ENCODE measurements around the gene HAPLN3.
"Not testable (repeated sequence)": the region's sequence is repeated elsewhere in the genome, so short reads cannot be mapped to it uniquely, and the experiment has no call there.

GRCh38 chr15:88920892-88921435, 25.6 kb upstream of the HAPLN3 start:
- TF ChIP-seq ZNF207 (IDR thresholded peaks at IDR 0.05; ENCODE audit: borderline replicate concordance); ZBTB40 (IDR thresholded peaks at IDR 0.05; ENCODE audit: borderline replicate concordance); RAD21 (IDR thresholded peaks at IDR 0.05; ENCODE audit: insufficient read depth, low read depth, low read length); CTCF (IDR thresholded peaks at IDR 0.05 in 2 of 3, conservative IDR thresholded peaks at IDR 0.05 in 1 of 3; ENCODE audit: control insufficient read depth in 2 of 3, extremely low read depth in 1 of 3, insufficient read depth in 1 of 3, low read depth in 3 of 3, low read length in 3 of 3); CHD2 (IDR thresholded peaks at IDR 0.05; ENCODE audit: borderline replicate concordance, low read depth, low read length); SMAD1 (IDR thresholded peaks at IDR 0.05; ENCODE audit: low read depth, partially characterized antibody): not testable (repeated sequence)
- TF ChIP-seq, protein P1, sequence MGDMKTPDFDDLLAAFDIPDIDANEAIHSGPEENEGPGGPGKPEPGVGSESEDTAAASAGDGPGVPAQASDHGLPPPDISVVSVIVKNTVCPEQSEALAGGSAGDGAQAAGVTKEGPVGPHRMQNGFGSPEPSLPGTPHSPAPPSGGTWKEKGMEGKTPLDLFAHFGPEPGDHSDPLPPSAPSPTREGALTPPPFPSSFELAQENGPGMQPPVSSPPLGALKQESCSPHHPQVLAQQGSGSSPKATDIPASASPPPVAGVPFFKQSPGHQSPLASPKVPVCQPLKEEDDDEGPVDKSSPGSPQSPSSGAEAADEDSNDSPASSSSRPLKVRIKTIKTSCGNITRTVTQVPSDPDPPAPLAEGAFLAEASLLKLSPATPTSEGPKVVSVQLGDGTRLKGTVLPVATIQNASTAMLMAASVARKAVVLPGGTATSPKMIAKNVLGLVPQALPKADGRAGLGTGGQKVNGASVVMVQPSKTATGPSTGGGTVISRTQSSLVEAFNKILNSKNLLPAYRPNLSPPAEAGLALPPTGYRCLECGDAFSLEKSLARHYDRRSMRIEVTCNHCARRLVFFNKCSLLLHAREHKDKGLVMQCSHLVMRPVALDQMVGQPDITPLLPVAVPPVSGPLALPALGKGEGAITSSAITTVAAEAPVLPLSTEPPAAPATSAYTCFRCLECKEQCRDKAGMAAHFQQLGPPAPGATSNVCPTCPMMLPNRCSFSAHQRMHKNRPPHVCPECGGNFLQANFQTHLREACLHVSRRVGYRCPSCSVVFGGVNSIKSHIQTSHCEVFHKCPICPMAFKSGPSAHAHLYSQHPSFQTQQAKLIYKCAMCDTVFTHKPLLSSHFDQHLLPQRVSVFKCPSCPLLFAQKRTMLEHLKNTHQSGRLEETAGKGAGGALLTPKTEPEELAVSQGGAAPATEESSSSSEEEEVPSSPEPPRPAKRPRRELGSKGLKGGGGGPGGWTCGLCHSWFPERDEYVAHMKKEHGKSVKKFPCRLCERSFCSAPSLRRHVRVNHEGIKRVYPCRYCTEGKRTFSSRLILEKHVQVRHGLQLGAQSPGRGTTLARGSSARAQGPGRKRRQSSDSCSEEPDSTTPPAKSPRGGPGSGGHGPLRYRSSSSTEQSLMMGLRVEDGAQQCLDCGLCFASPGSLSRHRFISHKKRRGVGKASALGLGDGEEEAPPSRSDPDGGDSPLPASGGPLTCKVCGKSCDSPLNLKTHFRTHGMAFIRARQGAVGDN (IDR thresholded peaks at IDR 0.05) = not testable (repeated sequence)
- TF ChIP-seq, protein P2, sequence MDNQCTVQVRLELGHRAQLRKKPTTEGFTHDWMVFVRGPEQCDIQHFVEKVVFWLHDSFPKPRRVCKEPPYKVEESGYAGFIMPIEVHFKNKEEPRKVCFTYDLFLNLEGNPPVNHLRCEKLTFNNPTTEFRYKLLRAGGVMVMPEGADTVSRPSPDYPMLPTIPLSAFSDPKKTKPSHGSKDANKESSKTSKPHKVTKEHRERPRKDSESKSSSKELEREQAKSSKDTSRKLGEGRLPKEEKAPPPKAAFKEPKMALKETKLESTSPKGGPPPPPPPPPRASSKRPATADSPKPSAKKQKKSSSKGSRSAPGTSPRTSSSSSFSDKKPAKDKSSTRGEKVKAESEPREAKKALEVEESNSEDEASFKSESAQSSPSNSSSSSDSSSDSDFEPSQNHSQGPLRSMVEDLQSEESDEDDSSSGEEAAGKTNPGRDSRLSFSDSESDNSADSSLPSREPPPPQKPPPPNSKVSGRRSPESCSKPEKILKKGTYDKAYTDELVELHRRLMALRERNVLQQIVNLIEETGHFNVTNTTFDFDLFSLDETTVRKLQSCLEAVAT (IDR thresholded peaks at IDR 0.05) = not testable (repeated sequence)
